GM18870 (cell line): ENCODE results near the gene SNX33.
"Not testable (repeated sequence)": the region's sequence is repeated elsewhere in the genome, so short reads cannot be mapped to it uniquely, and the experiment has no call there.

ENCODE experiments used
- ATAC-seq: cut with Tn5 transposase; IDR thresholded peaks from one replicate; pipeline ENCODE4 v1.9.1; 2021; ENCODE audit warnings: moderate library complexity; ENCODE audit not compliant: unreplicated experiment

The SNX33 gene

GRCh38 chr15:75659928-75660645 is 12.4 kb downstream of the SNX33 start:
- ATAC-seq: no peak

GRCh38 chr15:75661100-75661755 is 13.5 kb downstream of the SNX33 start:
- no peak for ATAC-seq

- no peak for ATAC-seq
Observed at GRCh38 chr15:75661756-75662140, 14.0 kb downstream of the SNX33 start.

DNA sequence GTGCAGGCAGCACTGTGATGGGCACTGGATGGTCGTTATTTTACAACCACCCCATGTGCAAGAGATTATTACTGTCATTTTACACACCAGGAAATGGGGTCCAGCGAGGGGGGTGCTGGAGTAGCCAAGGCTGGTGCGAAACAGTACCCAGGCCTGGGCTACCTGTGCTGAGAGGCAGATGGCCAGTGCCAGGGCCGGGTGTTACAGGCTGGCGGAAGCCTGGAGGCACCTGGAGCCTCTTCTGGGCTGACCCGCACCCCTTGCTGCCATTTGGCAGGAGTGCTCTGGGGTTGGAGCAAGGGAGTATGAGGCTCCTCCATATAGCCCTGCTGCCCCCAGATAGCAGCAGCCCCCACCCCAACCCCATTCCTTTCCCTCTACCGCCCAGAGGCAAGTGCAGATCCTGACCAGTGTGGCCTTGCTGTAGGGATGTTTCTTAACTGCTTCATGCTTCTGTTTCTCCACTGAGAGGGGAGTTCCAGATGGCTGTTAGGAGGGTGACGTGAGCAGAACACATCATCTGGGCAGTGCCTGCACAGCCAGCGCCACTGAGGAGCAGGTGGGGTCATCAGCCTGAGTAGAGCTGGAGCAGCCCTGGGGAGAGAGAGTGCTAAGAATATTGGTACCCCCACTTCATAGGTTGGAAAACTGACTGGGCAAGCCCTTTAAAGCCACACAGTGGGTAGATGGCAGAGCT is 15.3 kb downstream of the SNX33 start:
- no peak for ATAC-seq

DNA sequence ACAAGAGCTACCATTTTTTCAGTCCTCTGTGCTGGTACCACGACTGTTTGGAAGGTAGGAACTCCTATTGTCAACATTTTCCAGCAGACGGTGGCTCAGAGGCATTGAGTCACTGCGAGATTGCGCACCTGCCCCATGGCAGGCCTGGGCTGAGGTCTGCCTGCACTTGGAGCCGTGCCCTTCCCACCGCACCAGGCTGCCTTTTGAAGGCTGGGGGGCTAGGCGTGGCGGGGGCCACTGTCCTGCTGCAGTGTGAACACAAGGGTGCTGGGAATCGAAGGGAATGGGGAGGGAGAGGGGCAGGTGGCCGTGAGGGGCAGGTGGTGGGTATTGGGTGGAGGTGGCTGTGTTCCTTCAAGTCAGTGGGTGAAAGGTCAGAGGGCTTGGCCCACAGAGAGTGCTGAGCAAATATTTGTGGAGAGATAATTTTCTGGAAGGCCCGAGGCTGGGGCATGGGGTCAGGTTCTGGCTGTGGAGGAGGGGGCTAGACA is 16.3 kb downstream of the SNX33 start:
- ATAC-seq: no peak

- no peak for ATAC-seq
Observed at GRCh38 chr15:75666823-75667501, 19.2 kb downstream of the SNX33 start.

GRCh38 chr15:75669191-75669878 is 21.6 kb downstream of the SNX33 start:
- no peak for ATAC-seq

DNA sequence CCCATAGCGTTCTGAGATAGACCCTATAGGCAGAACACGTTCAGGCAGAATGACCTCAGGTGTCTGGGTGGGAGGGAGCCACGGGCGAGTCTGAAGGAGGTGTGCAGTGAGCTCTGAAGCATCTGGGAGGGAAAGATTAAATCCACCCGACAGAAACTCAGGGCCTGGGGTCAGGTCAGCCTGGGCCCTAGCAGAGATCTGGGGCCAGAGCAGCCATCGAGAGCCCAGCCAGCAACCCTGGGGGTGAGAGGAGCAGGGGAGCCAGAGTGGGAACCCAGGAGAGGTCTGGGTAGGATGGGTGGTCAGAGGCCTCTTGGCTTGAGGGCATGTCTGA is 22.1 kb downstream of the SNX33 start:
- no peak for ATAC-seq

DNA sequence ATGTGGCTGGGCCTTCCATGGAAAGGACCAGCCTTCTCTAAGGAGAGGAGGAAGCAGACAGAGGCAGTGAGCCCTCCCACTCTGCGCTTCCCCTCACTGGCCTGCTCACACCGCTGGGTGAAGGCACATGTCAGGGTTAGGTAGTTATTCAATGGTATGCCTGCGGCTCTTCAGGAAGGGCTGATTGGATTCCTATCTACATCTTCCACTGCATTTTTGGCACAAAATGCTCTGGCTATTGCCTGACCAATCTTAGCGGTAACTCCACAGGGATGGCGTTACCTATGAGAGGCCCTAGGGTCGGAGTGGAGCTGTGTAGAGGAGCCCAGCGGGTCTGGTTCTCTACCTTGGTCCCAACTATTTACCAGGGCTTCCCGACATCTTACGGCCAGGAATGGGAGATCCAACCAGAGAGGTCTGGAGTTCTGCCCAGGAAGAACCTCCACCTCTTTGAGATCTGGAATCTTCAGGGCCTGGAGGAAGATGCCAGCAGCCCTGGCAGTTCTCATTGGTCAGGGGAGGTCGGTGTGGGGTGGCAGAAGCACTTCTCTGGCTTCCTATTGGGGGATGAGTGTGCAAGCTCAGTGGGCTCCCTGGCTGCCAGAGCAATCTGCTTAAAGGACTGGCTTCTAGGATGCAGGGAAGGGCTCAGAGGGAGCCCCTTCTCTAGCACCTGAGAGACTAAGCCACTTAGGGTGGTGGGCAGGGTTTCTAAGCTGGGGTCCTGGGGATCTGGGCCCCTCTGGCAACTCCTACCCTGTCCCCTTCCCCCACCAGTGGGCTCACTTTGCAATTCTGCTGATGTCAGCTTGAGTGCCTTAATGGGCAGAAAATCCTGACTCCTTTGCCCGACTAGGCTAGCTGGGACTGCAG is 24.3 kb downstream of the SNX33 start:
- ATAC-seq: no peak

DNA sequence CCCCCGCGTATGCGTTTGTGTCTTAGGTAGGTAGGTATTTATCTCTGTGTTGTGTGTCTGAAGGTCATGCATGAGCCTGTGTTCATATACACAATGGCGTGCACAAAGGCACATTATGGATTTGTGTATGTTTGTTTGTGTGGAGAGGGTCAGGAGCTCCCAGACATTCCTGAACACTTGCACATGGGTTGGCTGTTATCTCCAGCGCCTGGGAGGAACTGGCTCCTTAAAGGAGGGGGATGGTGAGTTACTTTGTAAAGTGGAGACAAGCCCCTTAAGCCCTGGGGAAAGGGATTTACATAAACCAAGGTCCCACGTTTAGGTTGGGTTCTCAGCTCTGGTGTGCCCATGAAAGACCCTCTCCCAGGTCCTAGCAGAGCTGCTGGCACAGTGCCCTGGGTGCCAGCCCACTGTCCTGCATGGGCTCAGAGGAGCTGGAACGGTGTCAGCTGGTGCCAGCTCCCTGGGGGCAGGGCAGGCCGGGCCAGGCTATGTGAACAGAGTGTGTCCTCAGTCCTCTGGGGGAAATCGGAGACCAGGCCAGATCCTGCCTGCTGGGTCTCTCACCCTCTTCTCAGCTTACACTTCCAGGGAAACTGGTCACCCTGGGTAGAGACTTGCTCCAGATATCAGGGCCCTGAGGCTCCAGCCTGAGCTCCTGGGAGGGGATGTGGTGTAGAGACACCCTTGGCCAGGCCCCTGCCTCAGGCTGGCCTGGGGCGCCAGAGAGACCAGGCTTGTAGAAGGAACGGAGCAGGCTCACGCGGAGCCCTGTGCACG is 25.1 kb downstream of the SNX33 start:
- no peak for ATAC-seq

- no peak for ATAC-seq
Observed at GRCh38 chr15:75673426-75674235, 25.9 kb downstream of the SNX33 start.

DNA sequence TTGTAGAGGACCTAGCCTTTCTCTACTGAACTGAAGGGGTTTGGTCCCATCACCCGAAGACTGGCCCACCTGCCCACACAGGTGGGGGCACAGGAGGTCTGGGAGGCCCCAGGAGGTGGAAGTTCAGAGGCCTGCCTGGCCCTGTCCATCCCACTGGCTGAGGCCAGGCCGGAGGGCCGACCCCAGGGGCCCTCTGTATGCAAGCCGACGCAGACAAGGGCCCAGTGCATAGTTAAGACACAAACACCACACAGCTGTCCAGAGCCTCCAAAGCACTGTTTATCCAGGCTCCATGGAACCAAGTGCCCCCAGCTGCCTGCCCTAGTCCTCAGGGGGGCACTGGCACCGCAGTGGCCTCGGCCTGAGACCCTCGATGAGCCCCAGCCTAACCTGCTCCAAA is 26.7 kb downstream of the SNX33 start:
- no peak for ATAC-seq

GRCh38 chr15:75675579-75676404 is 28.1 kb downstream of the SNX33 start:
- no peak for ATAC-seq

- no peak for ATAC-seq
Observed at GRCh38 chr15:75676688-75677464, 29.2 kb downstream of the SNX33 start.

DNA sequence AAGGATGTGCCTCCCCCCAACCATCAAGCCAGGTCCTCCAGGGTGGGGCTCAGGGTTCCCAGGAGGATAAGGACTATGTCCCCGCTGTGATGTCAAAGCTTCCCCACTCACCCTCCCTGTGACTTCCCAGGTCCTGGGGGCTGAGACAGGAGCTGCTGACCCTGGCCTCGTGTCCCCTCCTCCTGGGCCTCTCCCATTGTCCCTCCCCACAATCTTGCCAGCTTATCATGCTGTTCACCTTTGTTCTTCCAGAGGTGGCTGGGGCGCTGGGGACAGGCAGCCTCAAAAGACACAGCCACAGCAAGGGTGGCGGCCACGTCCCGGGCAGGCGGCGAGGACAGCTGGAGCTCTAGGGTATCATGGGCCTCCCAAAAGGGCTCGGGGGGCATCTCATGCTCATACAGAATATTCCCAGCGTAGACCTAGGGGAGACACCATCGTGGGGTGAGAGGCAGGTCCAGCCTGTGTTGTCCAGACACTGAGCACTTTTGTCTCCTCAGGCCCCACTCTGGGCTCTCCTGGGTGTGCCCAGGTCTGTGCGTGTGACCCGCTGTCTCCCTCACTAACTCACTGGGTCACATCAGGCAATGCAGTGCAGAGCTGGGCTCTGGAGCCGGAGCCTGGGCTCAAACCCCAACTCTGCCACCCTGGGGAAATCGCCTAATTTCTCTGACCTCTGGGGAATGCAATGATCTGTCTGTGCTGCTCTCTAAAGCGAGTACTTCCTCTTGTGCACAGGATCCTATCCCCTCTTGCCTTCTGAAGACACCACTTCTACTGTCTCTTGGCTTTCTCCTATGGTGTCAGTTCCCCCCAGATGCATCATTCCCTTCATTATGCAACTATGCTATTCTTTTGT is 30.0 kb downstream of the SNX33 start:
- ATAC-seq: no peak

GRCh38 chr15:75678324-75678690 is 30.6 kb downstream of the SNX33 start:
- not testable (repeated sequence) for ATAC-seq
